Measurements from ENCODE around the gene MAGOHB. TPM values are rescaled to one million over a fixed set of nuclear protein-coding genes. Genes with fewer than 3 reads are reported as not detected.

The MAGOHB gene
- total RNA-seq, 4 donors from 2014 or later: 7.7 to 28.9 (median 9.8) TPM

- no peaks in the 10 kb centered on the region for H3K27me3 ChIP-seq
- no peak overlapping the region for H3K27ac ChIP-seq
- DNase-seq: no peak
- H3K9me3 ChIP-seq: no peaks in the 10 kb centered on the region
- TF ChIP-seq POLR2A (IDR thresholded peaks at IDR 0.05) (no peak), CTCF (IDR thresholded peaks at IDR 0.05) (peak; percentile 52 to 90 (median 76))
- no peaks in the 10 kb centered on the region for H3K4me1 ChIP-seq
- no peak overlapping the region for H3K4me3 ChIP-seq
- H3K36me3 ChIP-seq: no peaks in the 10 kb centered on the region
Observed at GRCh38 chr12:10562306-10562933, 51.0 kb downstream of the MAGOHB start.

GRCh38 chr12:10559244-10559643 is 54.2 kb downstream of the MAGOHB start:
- Histone ChIP-seq H3K4me1 (no peaks in the 10 kb centered on the region), H3K9me3 (no peaks in the 10 kb centered on the region), H3K36me3 (no peaks in the 10 kb centered on the region), H3K27ac (no peak overlapping the region), H3K4me3 (no peak overlapping the region), H3K27me3 (no peaks in the 10 kb centered on the region)
- peak in 2 of 3 donors; percentile 24 to 46 for DNase-seq
- TF ChIP-seq POLR2A (IDR thresholded peaks at IDR 0.05) (no peak), CTCF (IDR thresholded peaks at IDR 0.05) (no peak)

- Histone ChIP-seq H3K4me1 (no peaks in the 10 kb centered on the region), H3K27ac (peak overlapping the region in 1 of 4 donors; percentile 13), H3K9me3 (no peaks in the 10 kb centered on the region), H3K4me3 (no peak overlapping the region), H3K27me3 (no peaks in the 10 kb centered on the region), H3K36me3 (no peaks in the 10 kb centered on the region)
- no peak for TF ChIP-seq CTCF (IDR thresholded peaks at IDR 0.05)
- TF ChIP-seq POLR2A (IDR thresholded peaks at IDR 0.05): no peak
- no peak for DNase-seq
Observed at GRCh38 chr12:10558789-10559188, 54.6 kb downstream of the MAGOHB start.

- no peak for DNase-seq
- no peaks in the 10 kb centered on the region for H3K9me3 ChIP-seq
- no peaks in the 10 kb centered on the region for H3K36me3 ChIP-seq
- H3K4me3 ChIP-seq: no peak overlapping the region
- H3K27ac ChIP-seq: no peak overlapping the region
- TF ChIP-seq CTCF (IDR thresholded peaks at IDR 0.05) (no peak), POLR2A (IDR thresholded peaks at IDR 0.05) (no peak)
- H3K27me3 ChIP-seq: no peaks in the 10 kb centered on the region
- no peaks in the 10 kb centered on the region for H3K4me1 ChIP-seq
Observed at GRCh38 chr12:10558301-10558700, 55.1 kb downstream of the MAGOHB start.

GRCh38 chr12:10557766-10558165 is 55.6 kb downstream of the MAGOHB start:
- H3K36me3 ChIP-seq: no peaks in the 10 kb centered on the region
- TF ChIP-seq POLR2A (IDR thresholded peaks at IDR 0.05) (no peak), CTCF (IDR thresholded peaks at IDR 0.05) (no peak)
- no peak for DNase-seq
- H3K9me3 ChIP-seq: no peaks in the 10 kb centered on the region
- no peaks in the 10 kb centered on the region for H3K27me3 ChIP-seq
- no peak overlapping the region for H3K4me3 ChIP-seq
- H3K27ac ChIP-seq: peak overlapping the region in 1 of 4 donors; percentile 19
- no peaks in the 10 kb centered on the region for H3K4me1 ChIP-seq

GRCh38 chr12:10557329-10557728 is 56.1 kb downstream of the MAGOHB start:
- Histone ChIP-seq H3K27ac (peak overlapping the region in 1 of 4 donors; percentile 19), H3K4me1 (no peaks in the 10 kb centered on the region), H3K4me3 (no peak overlapping the region), H3K27me3 (no peaks in the 10 kb centered on the region), H3K36me3 (no peaks in the 10 kb centered on the region), H3K9me3 (no peaks in the 10 kb centered on the region)
- TF ChIP-seq CTCF (IDR thresholded peaks at IDR 0.05): no peak
- TF ChIP-seq POLR2A (IDR thresholded peaks at IDR 0.05): no peak
- no peak for DNase-seq

All from Peyer's patch (tissue), 4 donors.